IMR-90 (cell line): Measurements from ENCODE around the gene PHACTR2.

Experiments used
- BHLHE40 ChIP-seq: fragments of 150-350 bp; IDR thresholded peaks from 2 replicates; pipeline ENCODE4 v1.6.1; 2016; ENCODE audit warnings: mild to moderate bottlenecking, low read depth, low read length
- CTCF ChIP-seq: conservative IDR thresholded peaks from 2 replicates; pipeline ENCODE4 v1.5.1; 2012; ENCODE audit warnings: mild to moderate bottlenecking, low read depth, low read length, improper control_type of control experiment
- MAFK ChIP-seq: IDR thresholded peaks from 2 replicates; pipeline ENCODE4 v1.6.1; 2012; ENCODE audit warnings: low read depth, low read length, improper control_type of control experiment
- POLR2A ChIP-seq: IDR thresholded peaks from 2 replicates; pipeline ENCODE4 v1.6.1; 2012; ENCODE audit warnings: mild to moderate bottlenecking, low read depth, low read length
- RAD21 ChIP-seq: IDR thresholded peaks from 2 replicates; pipeline ENCODE4 v1.6.1; 2012; ENCODE audit warnings: low read length, improper control_type of control experiment
- RFX5 ChIP-seq: IDR thresholded peaks from 2 replicates; pipeline ENCODE4 v1.8.0; 2012; ENCODE audit warnings: low read depth, mild to moderate bottlenecking, low read length, moderate library complexity
- USF2 ChIP-seq: fragments of 150-350 bp; IDR thresholded peaks from 2 replicates; pipeline ENCODE4 v1.6.1; 2017; ENCODE audit warnings: mild to moderate bottlenecking, antibody characterized with exemption, low read length, low read depth

GRCh38 chr6:143676437-143677045 is 1.2 kb upstream of the PHACTR2 start:
- TF ChIP-seq CTCF: no peak
- TF ChIP-seq POLR2A: no peak
- TF ChIP-seq RFX5: no peak
- TF ChIP-seq BHLHE40: no peak
- no peak for TF ChIP-seq USF2
- no peak for TF ChIP-seq RAD21
- TF ChIP-seq MAFK: no peak
